T-helper 17 cell (primary cell): ENCODE results near the gene HAND1. TPM values are rescaled to one million over a fixed set of nuclear protein-coding genes. Genes with fewer than 3 reads are reported as not detected.

Experiments used
- ATAC-seq: fragments of 150-1000 bp; cut with Tn5 transposase; 2 replicates; pipeline ENCODE4 v1.10.0; 2021; ENCODE audit warnings: mild to moderate bottlenecking, moderate library complexity
- DNase-seq, 3 donors: peaks; one replicate each; pipeline versions ENCODE4 v3.0.0 to v3.0.0-alpha.2; 2020 to 2021
- H3K9me3 ChIP-seq: one replicate; pipeline ENCODE4 v1.7.0; 2013; ENCODE audit warnings: low read length, mild to moderate bottlenecking; ENCODE audit not compliant: control insufficient read depth, poor library complexity, severe bottlenecking
- H3K27ac Mint-ChIP-seq: one replicate; pipeline ENCODE4 v1.8.0; 2022; ENCODE audit warnings: mild to moderate bottlenecking, moderate library complexity, mixed read lengths
- H3K27me3 Mint-ChIP-seq: one replicate; pipeline ENCODE4 v1.8.0; 2022; ENCODE audit warnings: mixed read lengths
- H3K36me3 Mint-ChIP-seq: one replicate; pipeline ENCODE4 v1.8.0; 2022; ENCODE audit warnings: low read depth, mixed read lengths
- H3K4me1 Mint-ChIP-seq: one replicate; pipeline ENCODE4 v1.8.0; 2022; ENCODE audit warnings: mild to moderate bottlenecking, mixed read lengths
- H3K4me3 Mint-ChIP-seq: one replicate; pipeline ENCODE4 v1.8.0; 2022; ENCODE audit warnings: mild to moderate bottlenecking, moderate library complexity, mixed read lengths
- total RNA-seq, 4 donors: library from RNA in 2 of 4; stranded (reverse) in 2 of 4; gene quantifications; one replicate each; pipeline ENCODE4 v1.2.3 and lab custom pipeline; 2022 to 2026

HAND1 gene
- total RNA-seq, 2 donors from 2014 or later = not detected

DNA sequence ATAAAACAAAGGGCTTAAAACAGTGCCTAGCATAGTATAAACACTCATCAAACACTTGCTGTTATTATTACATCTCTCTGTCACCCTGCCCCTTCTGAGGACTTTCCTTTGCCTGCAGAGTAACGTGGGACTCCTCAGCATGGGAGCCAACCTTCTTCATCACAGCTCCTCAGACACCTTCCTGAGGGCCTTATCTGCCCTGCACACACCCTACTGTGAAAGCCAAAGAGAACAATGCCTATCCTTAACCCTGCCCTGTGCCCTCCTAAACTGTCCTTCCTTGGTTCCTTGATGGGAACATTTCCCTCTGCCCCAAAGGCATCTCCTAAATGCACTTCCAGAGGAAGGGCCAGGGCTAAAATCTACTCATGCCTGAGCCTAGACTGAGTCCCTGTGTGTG, 20.6 kb upstream of the HAND1 start:
- Mint-ChIP-seq H3K27ac (no peak overlapping the region), H3K27me3 (peaks cover 50% of the 10 kb centered on the region), H3K4me3 (no peak overlapping the region), H3K36me3 (no peaks in the 10 kb centered on the region), H3K4me1 (peaks cover 1% of the 10 kb centered on the region)
- no peak for DNase-seq
- H3K9me3 ChIP-seq = no peaks in the 10 kb centered on the region
- no peak for ATAC-seq

DNA sequence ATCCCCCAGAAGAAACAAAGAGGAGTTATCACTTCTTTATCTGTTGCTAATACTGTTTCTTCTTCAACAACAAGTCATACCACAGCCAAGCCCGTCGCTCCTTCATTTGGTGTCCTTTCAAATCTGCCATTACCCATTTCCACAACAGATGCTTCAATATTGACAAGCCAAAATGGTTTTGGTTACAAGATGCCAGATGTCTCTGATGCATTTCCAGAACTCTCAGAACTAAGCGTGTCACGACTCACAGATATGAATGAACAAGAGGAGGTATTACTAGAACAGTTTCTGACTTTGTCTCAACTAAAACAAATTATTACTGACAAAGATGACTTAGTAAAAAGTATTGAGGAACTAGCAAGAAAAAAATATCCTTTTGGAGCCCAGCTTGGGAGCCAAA, 16.0 kb upstream of the HAND1 start:
- no peak for DNase-seq
- Mint-ChIP-seq H3K4me3 (no peak overlapping the region), H3K4me1 (no peaks in the 10 kb centered on the region), H3K27ac (no peak overlapping the region), H3K36me3 (no peaks in the 10 kb centered on the region), H3K27me3 (peaks cover 66% of the 10 kb centered on the region)
- no peak for ATAC-seq
- no peaks in the 10 kb centered on the region for H3K9me3 ChIP-seq

DNA sequence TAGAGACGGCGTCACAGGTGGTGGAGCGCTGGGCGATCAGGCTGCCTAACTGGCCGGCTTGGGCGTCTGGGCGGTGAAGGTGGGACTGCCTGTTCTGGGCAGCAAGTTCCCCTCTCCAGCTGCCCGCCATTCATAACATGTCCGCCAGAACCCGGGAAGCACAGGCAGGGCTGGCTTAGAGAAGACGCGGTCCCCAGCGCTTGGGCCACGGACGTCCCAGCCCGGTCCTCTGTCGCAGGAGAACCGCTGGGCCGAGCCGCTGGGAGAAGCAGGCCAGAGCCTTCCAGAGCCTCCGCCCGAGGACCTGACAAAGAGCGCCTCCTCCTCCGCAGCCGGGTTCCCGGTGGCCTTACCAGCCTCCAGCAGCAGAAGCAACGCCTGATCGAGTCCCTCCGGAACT, 15.2 kb upstream of the HAND1 start:
- DNase-seq (no peak), ATAC-seq (no peak)
- no peaks in the 10 kb centered on the region for H3K36me3 Mint-ChIP-seq
- no peak overlapping the region for H3K27ac Mint-ChIP-seq
- H3K4me1 Mint-ChIP-seq = no peaks in the 10 kb centered on the region
- H3K9me3 ChIP-seq = no peaks in the 10 kb centered on the region
- no peak overlapping the region for H3K4me3 Mint-ChIP-seq
- H3K27me3 Mint-ChIP-seq = peaks cover 64% of the 10 kb centered on the region

DNA sequence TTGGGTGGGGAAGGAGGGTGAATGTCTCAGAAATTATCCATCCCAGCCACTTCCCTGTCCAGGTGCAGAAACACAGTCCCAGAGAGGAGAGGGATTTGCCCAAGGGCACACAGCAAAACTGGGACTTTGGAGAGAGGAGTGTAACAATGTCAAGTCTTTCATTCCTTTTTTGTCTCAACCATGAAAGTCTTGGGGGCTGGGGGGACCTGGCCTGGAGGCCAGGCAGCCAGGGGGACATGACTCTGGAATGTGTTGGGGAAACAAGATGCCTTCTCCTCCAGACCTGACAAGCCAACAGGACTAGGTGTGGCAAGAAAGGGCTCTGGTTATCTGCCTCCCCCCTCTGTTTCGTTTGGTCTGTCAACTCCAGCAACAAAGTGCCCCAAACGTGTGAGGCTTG, 13.9 kb upstream of the HAND1 start:
- no peaks in the 10 kb centered on the region for H3K9me3 ChIP-seq

DNA sequence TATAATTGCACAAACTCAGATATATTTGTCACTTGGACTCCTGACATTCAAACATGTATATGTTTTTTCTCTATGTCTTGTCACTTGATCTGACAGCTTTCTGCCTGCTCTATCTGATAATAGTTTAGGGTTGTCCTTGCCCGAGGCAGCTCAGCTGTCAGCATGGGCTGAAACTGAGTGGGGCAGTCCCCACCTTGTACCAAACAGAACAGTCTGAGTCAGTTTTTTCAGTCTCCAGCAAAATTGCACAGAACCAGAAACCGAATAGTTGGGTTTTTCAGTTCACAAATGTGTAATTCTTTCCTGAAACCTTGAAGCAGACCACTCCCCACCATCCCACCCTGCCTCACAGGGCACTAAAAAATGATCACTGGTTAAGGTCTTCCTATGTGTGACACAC, 9.5 kb upstream of the HAND1 start:
- no peak overlapping the region for H3K27ac Mint-ChIP-seq
- peaks cover 85% of the 10 kb centered on the region for H3K27me3 Mint-ChIP-seq
- DNase-seq (no peak), ATAC-seq (no peak)
- peaks cover 10% of the 10 kb centered on the region for H3K4me1 Mint-ChIP-seq
- H3K9me3 ChIP-seq = no peaks in the 10 kb centered on the region
- H3K36me3 Mint-ChIP-seq = peaks cover 4% of the 10 kb centered on the region
- H3K4me3 Mint-ChIP-seq = no peak overlapping the region

More for the DNA sequence above, 13.9 kb upstream of the HAND1 start:
- H3K4me3 Mint-ChIP-seq = no peak overlapping the region
- ATAC-seq (no peak), DNase-seq (no peak)
- H3K4me1 Mint-ChIP-seq = no peaks in the 10 kb centered on the region
- no peaks in the 10 kb centered on the region for H3K36me3 Mint-ChIP-seq
- H3K27me3 Mint-ChIP-seq = peaks cover 66% of the 10 kb centered on the region
- H3K27ac Mint-ChIP-seq = no peak overlapping the region

DNA sequence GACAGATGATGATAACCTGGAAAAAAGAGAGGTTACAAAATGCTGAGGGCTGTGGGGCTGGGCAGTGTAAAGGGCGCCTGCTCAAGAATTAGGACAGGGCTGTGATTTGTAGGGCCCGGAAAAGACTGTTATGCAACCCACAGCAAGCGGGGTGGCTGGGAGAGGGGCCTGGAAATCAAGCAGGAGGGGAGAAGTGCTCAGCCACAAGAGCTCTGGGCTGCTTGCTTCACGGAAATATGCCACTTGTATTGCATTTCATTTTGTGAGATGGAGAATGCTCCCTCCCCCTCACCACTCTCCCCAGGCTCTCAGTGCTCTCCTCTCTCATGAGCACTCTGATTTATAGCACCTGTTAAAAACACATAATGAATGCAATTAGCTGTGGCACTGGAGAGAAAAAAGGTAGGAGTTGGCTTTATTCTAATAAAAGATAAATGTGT, 8.4 kb upstream of the HAND1 start:
- no peak for DNase-seq
- no peaks in the 10 kb centered on the region for H3K9me3 ChIP-seq
- H3K4me3 Mint-ChIP-seq = no peak overlapping the region
- peaks cover 4% of the 10 kb centered on the region for H3K36me3 Mint-ChIP-seq
- H3K27me3 Mint-ChIP-seq = peaks cover 87% of the 10 kb centered on the region
- H3K27ac Mint-ChIP-seq = no peak overlapping the region
- ATAC-seq = no peak
- H3K4me1 Mint-ChIP-seq = peaks cover 10% of the 10 kb centered on the region

DNA sequence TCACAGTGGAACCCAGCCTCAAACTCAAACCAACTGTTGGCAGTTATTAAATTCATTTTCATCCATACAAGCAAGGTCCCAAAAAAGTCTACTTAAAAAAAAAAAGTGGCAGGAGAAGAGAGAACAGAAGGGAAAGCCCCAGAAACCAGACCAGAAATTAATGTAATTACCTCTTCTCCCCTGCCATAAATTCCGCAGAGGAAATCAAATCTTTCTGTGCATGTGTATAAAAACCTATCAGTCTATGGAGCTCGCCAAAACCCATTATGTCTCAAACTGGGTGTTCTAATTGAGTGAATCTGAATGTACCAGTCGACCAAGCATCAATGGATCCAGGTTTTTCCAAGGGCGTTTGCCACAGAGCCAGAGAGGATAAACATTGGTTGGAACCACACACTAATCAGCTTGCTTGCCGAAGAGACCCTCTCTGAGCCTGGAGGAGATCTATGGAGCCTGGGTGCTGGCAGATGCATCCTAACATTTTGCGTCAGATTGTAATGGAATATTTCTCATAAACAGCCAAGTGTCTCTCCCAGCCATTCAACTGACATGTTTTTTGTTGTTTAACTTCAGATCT, 7.9 kb upstream of the HAND1 start:
- no peaks in the 10 kb centered on the region for H3K9me3 ChIP-seq
- no peak for DNase-seq
- ATAC-seq = no peak
- peaks cover 10% of the 10 kb centered on the region for H3K4me1 Mint-ChIP-seq
- peaks cover 4% of the 10 kb centered on the region for H3K36me3 Mint-ChIP-seq
- H3K4me3 Mint-ChIP-seq = no peak overlapping the region
- no peak overlapping the region for H3K27ac Mint-ChIP-seq
- peaks cover 87% of the 10 kb centered on the region for H3K27me3 Mint-ChIP-seq

DNA sequence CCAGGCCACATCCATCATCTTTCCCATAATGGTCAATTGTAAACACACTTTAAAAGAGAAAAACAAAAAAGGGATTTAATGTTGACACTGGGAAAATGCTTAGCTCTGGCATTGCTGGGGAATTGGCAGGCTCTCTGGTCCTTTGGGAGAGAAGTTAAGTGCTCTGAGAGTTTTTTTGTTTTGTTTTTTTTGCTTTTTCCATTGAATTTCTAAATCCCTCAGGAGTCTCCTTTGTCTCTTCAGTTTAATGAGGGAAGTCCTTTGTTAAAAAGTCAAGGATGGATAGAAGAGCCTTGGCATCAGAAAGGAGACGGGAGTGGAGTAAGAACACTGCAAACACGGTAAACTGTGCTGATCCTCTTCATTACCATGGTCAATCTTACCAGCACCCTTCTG, 7.1 kb upstream of the HAND1 start:
- peaks cover 90% of the 10 kb centered on the region for H3K27me3 Mint-ChIP-seq
- H3K27ac Mint-ChIP-seq = no peak overlapping the region

DNA sequence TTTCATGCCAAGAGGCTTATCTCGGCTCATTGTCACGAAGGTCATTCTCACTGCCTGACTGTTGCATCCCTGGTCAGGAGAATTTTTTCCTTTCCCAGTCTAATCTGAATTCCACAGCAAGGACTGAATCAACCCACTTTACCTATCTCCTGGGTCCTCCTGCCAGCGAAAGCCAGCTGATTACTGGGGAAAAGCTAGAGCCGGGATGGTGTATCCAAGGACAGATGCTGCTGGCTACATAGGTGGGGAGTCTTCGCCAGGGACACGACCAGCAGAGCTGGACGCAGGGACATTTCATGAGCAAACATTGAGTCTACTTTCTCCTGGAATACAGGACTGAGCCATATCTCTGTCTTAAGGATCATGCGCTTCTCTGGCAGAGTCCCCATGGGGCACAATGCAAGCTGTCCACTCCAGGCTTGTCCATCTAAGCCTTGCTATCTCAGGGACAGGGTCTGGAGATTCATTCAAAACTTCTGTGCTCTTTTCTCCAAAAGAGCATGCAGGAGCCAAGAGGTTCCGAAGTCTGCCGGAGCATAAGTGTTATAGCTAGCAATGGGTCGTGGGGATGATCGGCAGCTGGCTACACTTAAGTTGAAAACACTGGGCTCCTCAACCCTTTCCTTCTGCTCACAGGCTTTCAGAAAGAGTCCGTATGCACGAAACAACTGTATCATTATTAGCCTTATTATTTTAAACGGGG, 6.5 kb upstream of the HAND1 start:
- peak overlapping the region; percentile 67 for H3K27ac Mint-ChIP-seq
- DNase-seq = no peak
- H3K4me1 Mint-ChIP-seq = peaks cover 18% of the 10 kb centered on the region
- peaks cover 9% of the 10 kb centered on the region for H3K36me3 Mint-ChIP-seq
- no peak for ATAC-seq
- peaks cover 90% of the 10 kb centered on the region for H3K27me3 Mint-ChIP-seq
- no peak overlapping the region for H3K4me3 Mint-ChIP-seq
- no peaks in the 10 kb centered on the region for H3K9me3 ChIP-seq

More for the DNA sequence above, 7.1 kb upstream of the HAND1 start:
- H3K4me1 Mint-ChIP-seq = peaks cover 15% of the 10 kb centered on the region
- no peaks in the 10 kb centered on the region for H3K9me3 ChIP-seq
- H3K36me3 Mint-ChIP-seq = peaks cover 7% of the 10 kb centered on the region
- DNase-seq = no peak
- H3K4me3 Mint-ChIP-seq = no peak overlapping the region
- ATAC-seq = no peak

DNA sequence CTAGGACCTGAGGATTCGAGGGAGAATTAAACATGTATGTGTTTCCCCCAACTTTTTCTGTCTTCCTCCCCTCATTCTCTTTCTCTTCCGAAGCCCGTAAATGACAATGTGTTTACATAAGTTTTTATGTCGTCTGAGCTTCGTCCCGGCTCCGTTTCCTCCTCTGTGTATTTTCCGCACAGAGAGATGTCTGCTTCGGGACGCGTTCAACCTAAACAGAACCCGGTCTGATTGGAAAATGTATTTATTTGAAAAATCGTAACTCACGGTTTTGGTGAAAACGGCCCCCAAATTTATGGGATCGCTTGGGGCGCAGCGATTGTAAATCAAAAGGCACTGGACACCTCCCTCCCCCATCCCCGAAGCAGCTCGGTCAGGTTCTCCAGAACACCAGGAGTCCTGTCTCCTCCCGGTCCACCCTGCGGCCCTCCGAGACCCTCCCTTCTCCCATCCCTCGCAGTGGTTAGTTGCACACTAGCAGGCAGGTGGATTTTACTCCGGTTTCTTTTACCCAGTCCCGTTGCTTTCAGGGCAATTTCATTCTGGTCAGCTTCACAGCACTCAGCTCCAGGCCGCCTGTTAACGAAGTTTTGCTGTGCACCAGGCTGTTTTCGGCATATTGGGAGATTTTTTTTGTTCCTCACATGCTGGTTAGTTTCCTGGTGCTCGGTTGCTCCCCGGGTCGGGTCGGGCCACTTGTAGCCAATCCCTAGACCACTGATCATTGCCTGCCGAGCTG, 5.8 kb upstream of the HAND1 start:
- no peak for ATAC-seq
- Mint-ChIP-seq H3K27ac (peak overlapping the region; percentile 67), H3K36me3 (peaks cover 10% of the 10 kb centered on the region), H3K4me1 (peaks cover 20% of the 10 kb centered on the region), H3K4me3 (peak overlapping the region; percentile 25), H3K27me3 (peaks cover 91% of the 10 kb centered on the region)
- no peaks in the 10 kb centered on the region for H3K9me3 ChIP-seq
- DNase-seq = no peak

DNA sequence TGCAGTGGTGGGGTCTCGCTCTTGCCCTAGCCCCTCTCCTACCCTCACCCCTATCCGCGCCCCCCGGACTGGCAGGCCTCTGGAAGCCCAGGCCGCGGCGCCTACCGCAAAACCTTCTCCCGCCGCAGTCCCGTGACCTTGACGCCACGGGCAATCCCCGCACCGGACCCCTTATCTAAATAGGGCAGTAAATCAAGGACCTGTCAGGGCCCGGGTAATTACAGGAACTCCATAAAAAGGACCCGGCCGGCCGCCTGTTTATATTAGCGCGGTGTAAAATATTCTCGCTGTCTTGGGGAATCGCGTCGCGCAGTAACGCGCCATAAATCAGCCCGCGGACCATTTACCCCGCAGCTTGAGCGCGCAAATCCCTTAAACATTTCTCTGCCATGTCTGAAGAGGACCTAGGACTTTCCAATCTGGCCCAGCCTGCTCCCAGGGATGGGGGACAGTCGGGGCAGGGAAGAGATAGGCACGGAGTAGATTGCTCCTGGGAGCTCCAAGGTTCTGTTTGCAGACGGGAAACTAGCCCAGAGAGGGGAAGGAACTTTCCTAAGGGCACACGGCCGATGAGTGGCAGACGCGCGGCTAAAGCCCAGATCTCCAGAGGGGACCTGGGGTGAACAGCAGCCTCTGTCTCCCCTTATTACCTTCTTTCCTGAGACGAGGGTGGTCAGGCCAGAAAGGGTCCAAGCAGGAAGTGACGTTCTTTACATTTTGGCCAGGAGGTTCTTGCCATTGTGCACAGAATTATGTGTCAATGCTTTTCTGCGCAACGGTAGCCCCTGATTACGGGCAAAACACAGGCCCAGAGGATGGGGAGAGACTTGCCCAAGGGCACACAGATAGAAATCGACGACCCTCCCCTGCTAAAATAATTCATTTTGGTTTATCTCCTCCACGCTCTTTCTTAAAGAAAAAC, 4.8 kb upstream of the HAND1 start:
- peaks cover 91% of the 10 kb centered on the region for H3K27me3 Mint-ChIP-seq
- ATAC-seq = no peak
- peaks cover 10% of the 10 kb centered on the region for H3K36me3 Mint-ChIP-seq
- no peaks in the 10 kb centered on the region for H3K9me3 ChIP-seq
- peaks cover 20% of the 10 kb centered on the region for H3K4me1 Mint-ChIP-seq
- H3K4me3 Mint-ChIP-seq = peak overlapping the region; percentile 15
- H3K27ac Mint-ChIP-seq = peak overlapping the region; percentile 62
- DNase-seq = no peak

DNA sequence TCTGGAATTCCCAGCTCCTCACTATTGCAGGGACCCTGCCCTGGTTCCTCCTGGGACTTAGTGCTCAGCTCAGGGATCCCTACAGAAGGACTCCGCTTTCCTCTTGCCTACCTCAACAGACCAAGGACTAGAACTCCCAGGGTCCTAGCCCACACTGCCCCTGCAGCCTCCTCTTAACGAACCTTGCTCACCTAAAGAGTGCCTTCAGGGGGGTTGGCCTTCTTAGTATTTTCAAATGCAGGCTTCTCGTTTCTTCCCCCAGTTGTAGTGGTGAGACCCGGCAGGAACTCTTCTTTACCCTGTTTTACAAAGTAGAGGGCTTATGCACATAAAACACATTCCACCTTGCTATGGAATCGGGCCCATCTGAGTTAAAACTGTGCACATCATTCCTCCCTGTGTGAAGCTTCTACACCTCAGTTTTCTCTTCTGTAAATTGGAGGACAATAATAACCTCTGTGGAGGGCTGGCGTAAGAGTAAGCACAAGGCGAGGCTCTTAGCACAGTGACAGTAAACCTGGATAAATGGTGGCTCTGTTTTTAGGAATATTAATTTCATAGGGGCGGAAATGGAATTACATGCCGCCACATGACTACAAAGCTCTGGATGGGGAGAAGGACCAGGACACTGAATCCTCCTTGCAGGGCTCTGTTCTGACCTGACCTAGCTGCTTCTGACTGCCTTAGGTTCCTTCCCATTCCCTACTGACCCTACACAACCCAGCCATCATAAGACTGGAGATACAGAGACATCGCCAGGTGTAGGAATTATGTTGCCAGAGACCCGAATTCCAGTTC, 3.8 kb upstream of the HAND1 start:
- ATAC-seq (no peak), DNase-seq (no peak)
- H3K9me3 ChIP-seq = no peaks in the 10 kb centered on the region
- Mint-ChIP-seq H3K36me3 (peaks cover 14% of the 10 kb centered on the region), H3K27ac (no peak overlapping the region), H3K4me3 (no peak overlapping the region), H3K27me3 (peaks cover 89% of the 10 kb centered on the region), H3K4me1 (peaks cover 25% of the 10 kb centered on the region)
